Upper lobe of right lung (tissue), 1 donor: ENCODE results near the gene CLUH. TPM values are rescaled to one million over a fixed set of nuclear protein-coding genes. Genes with fewer than 3 reads are reported as not detected.

Source experiments
- ATAC-seq: fragments of 200-7000 bp; cut with Tn5 transposase; one replicate; pipeline ENCODE4 v1.9.1; 2020; ENCODE audit warnings: mild to moderate bottlenecking, moderate library complexity
- DNase-seq: peaks from one replicate; pipeline ENCODE4 v3.0.0-alpha.2; 2020
- H3K27ac ChIP-seq: fragments of 200-600 bp; one replicate; pipeline ENCODE4 v1.8.0; 2022
- H3K27me3 ChIP-seq: fragments of 200-600 bp; one replicate; pipeline ENCODE4 v1.8.0; 2022; ENCODE audit warnings: mild to moderate bottlenecking
- H3K36me3 ChIP-seq: fragments of 200-600 bp; one replicate; pipeline ENCODE4 v1.8.0; 2022
- H3K4me1 ChIP-seq: fragments of 200-600 bp; one replicate; pipeline ENCODE4 v1.8.0; 2022
- H3K4me3 ChIP-seq: fragments of 200-600 bp; one replicate; pipeline ENCODE4 v1.8.0; 2022; ENCODE audit warnings: mild to moderate bottlenecking
- H3K9me3 ChIP-seq: fragments of 200-600 bp; one replicate; pipeline ENCODE4 v1.8.0; 2022
- CTCF ChIP-seq: fragments of 200-600 bp; IDR thresholded peaks from one replicate; pipeline ENCODE4 v1.8.0; 2022; ENCODE audit warnings: antibody characterized with exemption
- intact Hi-C: fragments of 100-400 bp; cut with DNase I; formaldehyde crosslinking; loops from one replicate; pipeline ENCODE4 v1.11.0; 2022
- total RNA-seq: library from RNA; stranded (reverse); fragmentation: NEBNext Ultra II Directional; extraction: Animal tissue kit (Norgen Biotek cat#: 25700); gene quantifications from one replicate; pipeline ENCODE4 v1.2.1, GENCODE V29; 2021
- donor health status: DM: no; HTN: yes; CAD: no; lungs with severe emphysema.

The CLUH gene
- total RNA-seq, 1 donor from 2014 or later: 63.5 TPM

DNA sequence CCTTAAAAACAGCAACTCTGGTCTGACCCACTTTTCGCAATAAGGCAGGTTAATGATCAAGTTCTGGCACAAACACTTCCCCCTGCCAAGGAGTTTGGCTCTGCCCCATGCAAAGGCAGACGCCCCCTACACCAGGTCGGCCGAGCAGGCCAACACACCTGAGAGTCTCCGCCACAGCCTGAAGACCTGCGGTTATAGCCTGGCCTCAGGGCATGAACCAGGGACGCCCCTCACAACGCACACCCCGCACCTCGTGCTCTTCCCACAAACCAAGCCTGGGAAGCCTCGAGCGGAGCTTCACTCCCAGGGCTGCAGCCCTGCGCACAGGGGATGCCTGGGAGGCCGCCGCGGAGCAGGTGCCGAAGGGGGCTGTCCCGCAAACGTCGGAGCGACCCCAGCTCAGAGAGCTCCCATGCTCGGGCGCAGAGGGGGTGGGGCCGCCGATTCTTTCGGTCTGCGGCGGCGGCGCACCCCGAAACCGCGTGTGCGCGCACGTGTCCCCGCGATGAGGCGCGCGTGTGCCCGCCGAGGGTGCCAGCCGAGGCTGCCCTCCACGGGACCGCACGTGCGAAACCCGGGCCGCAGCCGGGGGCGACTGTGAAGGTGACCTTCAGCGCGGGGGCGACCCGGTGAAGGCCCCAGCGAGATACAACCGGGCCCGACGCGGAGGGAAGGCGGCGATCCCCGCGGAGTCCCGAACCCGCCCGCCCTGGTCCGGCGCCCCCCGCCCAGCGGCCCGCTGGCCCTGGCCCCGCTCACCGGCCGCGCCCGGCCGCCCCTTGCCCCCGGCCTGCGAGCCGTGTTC lies 559 bp downstream of the CLUH start:
- intact Hi-C loops: no loop called here
- H3K36me3 ChIP-seq: no peaks in the 10 kb centered on the region
- peak overlapping the region; percentile 89 for H3K4me3 ChIP-seq
- no peaks in the 10 kb centered on the region for H3K9me3 ChIP-seq
- ATAC-seq (peak; percentile 4), DNase-seq (peak; percentile 79)
- H3K4me1 ChIP-seq: peaks cover 42% of the 10 kb centered on the region
- peak overlapping the region; percentile 82 for H3K27ac ChIP-seq
- TF ChIP-seq CTCF: no peak
- H3K27me3 ChIP-seq: no peaks in the 10 kb centered on the region

DNA sequence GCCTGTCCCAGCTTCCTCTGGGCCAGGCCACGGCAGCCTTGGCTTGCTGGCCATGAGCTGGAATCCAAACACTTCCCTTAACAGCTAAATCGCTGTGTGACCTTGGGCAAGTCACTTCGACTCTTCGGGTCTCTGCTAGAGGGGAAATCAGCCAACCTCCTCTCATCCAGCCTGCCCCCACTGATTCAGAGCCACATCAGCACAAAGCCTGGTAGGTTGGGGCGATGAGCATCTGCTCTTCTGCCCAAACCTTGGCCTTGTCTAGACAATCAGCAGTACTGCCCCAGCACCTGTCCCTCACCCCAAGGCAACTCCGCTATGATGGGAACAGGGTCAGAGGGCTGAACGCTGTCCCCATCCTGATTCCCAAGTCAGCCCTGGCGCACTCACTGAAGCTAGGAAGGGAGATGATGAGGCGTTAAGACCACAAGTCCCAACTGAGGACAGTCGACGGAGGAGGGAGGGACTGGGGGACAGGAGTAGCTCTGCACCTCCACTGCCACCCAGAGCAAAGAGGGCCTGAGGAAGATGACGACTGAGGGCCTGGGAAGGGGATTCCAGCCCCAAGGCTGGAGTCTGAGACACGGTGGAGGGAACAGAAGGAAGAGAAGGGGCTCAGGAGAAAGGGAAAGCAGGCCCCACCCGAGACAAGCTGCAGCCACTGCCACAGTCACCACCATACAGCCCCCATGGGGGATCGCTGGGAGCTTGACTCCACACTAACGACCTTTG lies 1.3 kb downstream of the CLUH start:
- H3K27me3 ChIP-seq: no peaks in the 10 kb centered on the region
- H3K27ac ChIP-seq: peak overlapping the region; percentile 82
- TF ChIP-seq CTCF: no peak

GRCh38 chr17:2709183-2709661 lies 2.3 kb downstream of the CLUH start:
- peak; percentile 87 for DNase-seq
- Histone ChIP-seq H3K4me1 (peaks cover 42% of the 10 kb centered on the region), H3K9me3 (no peaks in the 10 kb centered on the region), H3K27ac (peak overlapping the region; percentile 63), H3K4me3 (peak overlapping the region; percentile 89), H3K27me3 (no peaks in the 10 kb centered on the region), H3K36me3 (peaks cover 1% of the 10 kb centered on the region)
- intact Hi-C loops: no loop called here
- no peak for TF ChIP-seq CTCF
- ATAC-seq: peak; percentile 34

More for the DNA sequence above, 1.3 kb downstream of the CLUH start:
- intact Hi-C loops: no loop called here
- ATAC-seq: no peak
- Histone ChIP-seq H3K9me3 (no peaks in the 10 kb centered on the region), H3K4me3 (peak overlapping the region; percentile 89), H3K4me1 (peaks cover 42% of the 10 kb centered on the region), H3K36me3 (no peaks in the 10 kb centered on the region)
- DNase-seq: peak; percentile 57

DNA sequence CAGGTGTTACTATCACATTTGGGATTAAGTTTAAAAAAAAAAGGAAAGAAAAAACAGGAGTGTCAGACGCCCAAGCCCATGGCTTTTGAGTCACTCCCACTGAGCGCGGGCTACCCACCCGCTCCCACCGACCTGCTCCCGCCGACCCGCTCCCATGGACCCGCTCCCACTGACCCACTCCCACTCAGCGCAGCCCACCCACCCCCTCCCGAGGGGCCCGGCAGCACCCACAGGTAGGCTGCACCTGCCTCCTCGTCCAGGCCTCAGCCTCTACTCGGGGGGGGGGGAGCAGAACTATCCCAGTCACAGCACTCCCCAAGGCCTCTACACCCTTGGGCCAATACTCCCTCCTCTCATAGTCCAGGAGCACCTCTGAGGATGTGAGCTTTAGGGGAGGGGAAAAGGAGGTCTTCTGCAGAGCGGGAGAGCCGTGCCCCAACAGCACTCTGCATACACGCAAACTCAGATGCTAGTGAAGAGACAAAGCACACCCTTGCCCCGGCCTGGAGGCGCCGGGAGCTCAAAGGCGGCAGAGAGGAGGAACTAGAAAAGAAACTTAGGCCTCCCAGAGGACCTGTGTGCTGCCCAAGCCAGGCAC lies 2.9 kb downstream of the CLUH start:
- ATAC-seq (no peak), DNase-seq (peak; percentile 66)
- Histone ChIP-seq H3K4me1 (peaks cover 42% of the 10 kb centered on the region), H3K36me3 (peaks cover 7% of the 10 kb centered on the region), H3K4me3 (peak overlapping the region; percentile 89), H3K27me3 (no peaks in the 10 kb centered on the region), H3K27ac (peak overlapping the region; percentile 60), H3K9me3 (no peaks in the 10 kb centered on the region)
- intact Hi-C loops: no loop called here
- no peak for TF ChIP-seq CTCF

DNA sequence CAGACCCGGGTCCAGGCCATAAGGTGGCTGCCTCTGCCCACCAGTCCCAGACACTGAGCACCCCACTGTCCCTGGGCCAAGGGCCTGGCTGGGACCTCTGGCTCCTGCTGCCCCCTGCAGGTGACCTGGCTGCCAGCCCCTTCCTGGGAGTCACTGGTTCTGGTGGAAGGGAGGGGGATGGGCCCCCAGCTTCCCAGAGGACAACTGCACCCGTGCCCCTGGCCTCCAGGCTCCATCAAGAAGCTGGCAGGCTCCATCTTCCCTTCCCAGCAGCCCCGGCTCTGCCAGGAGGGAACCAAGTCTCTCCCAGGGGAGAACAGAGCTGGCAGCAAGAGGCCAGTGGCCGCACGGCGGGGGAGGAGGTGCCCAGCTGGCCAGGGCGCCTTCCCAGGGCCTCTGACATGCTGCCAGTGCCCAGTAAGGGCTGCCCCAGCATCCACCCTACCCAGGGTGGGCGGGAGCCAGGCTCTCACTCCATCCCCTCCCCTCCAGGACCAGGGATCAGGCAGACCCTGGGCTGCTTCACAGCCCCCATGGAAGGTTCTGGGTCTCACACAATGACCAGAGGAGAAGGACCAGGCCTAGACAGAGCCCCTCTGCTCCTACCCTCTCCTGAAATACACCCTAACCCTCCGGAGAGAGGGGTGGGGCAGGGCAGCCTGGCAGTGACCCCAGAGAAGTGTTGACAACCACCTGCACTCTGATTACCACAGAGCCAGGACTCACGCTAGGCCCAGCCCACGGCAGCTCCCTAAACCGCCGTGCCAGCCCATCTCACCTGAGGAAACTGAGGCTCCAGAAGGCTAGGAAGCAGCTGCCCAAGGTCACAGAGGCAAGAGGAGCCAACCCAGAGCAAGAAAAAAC lies 3.6 kb downstream of the CLUH start:
- no peaks in the 10 kb centered on the region for H3K27me3 ChIP-seq
- H3K9me3 ChIP-seq: no peaks in the 10 kb centered on the region
- H3K4me1 ChIP-seq: peaks cover 42% of the 10 kb centered on the region
- peaks cover 14% of the 10 kb centered on the region for H3K36me3 ChIP-seq
- intact Hi-C loops: no loop called here
- TF ChIP-seq CTCF: peak; percentile 32
- H3K27ac ChIP-seq: peak overlapping the region; percentile 60
- H3K4me3 ChIP-seq: no peak overlapping the region
- ATAC-seq (no peak), DNase-seq (peak; percentile 81)
